GM12878 (cell line): ENCODE results near the gene RNF103.

Experiments used
- MXI1 ChIP-seq: fragments of 150-350 bp; IDR thresholded peaks from 2 replicates; pipeline ENCODE4 v1.6.1; 2011; ENCODE audit warnings: low read depth, mild to moderate bottlenecking, inconsistent platforms, low read length, improper control_type of control experiment
- POLR2A ChIP-seq: IDR thresholded peaks from 2 replicates; pipeline ENCODE4 v1.6.1; 2011; ENCODE audit warnings: low read depth, mild to moderate bottlenecking, low read length

GRCh38 chr2:86592547-86593230 lies 31.0 kb downstream of the RNF103 start:
- no peak for TF ChIP-seq MXI1
- no peak for TF ChIP-seq POLR2A
